HG03095 (cell line): ENCODE data around the gene FAM90A26.
"Not testable (repeated sequence)": the region's sequence is repeated elsewhere in the genome, so short reads cannot be mapped to it uniquely, and the experiment has no call there.

Experiments
- ATAC-seq: cut with Tn5 transposase; IDR thresholded peaks from one replicate; pipeline ENCODE4 v1.9.1; 2021; ENCODE audit warnings: moderate library complexity; ENCODE audit not compliant: unreplicated experiment

Gene FAM90A26

GRCh38 chr4:9158392-9158791 is 11.8 kb upstream of the FAM90A26 start:
- not testable (repeated sequence) for ATAC-seq

- not testable (repeated sequence) for ATAC-seq
Observed at GRCh38 chr4:9160046-9160445, 10.2 kb upstream of the FAM90A26 start.

GRCh38 chr4:9165990-9166389 is 4.2 kb upstream of the FAM90A26 start:
- not testable (repeated sequence) for ATAC-seq

GRCh38 chr4:9210357-9210756 is 40.1 kb downstream of the FAM90A26 start, which contains the start of gene USP17L10:
TSS of gene USP17L10 (plus strand) at chr4:9210657. CDS start at chr4:9210657, 0 bp downstream.
- ATAC-seq, result not testable (repeated sequence)

GRCh38 chr4:9214701-9215100 is 44.5 kb downstream of the FAM90A26 start:
- ATAC-seq, result not testable (repeated sequence)

- ATAC-seq, result not testable (repeated sequence)
Observed at GRCh38 chr4:9215105-9215504, 44.9 kb downstream of the FAM90A26 start, which contains the start of gene USP17L11. TSS of gene USP17L11 (plus strand) at chr4:9215405. CDS start at chr4:9215405, 0 bp downstream.

- ATAC-seq, result not testable (repeated sequence)
Observed at GRCh38 chr4:9219852-9220251, 49.6 kb downstream of the FAM90A26 start, which contains the start of gene USP17L12. TSS of gene USP17L12 (plus strand) at chr4:9220152. CDS start at chr4:9220152, 0 bp downstream.

GRCh38 chr4:9224596-9224995 is 54.4 kb downstream of the FAM90A26 start, which contains the start of gene USP17L13:
TSS of gene USP17L13 (plus strand) at chr4:9224896. CDS start at chr4:9224896, 0 bp downstream.
- not testable (repeated sequence) for ATAC-seq
